Suppressor macrophage treated with lipopolysaccharide for 1 hour (primary cell): ENCODE data around the gene UNC93B1.
"Not testable (repeated sequence)": the region's sequence is repeated elsewhere in the genome, so short reads cannot be mapped to it uniquely, and the experiment has no call there.

Experiments
- DNase-seq, 3 donors: peaks; one replicate each; pipeline ENCODE4 v3.0.0-alpha.2; 2020 to 2022

UNC93B1 gene

GRCh38 chr11:67990546-67991346 is 13.2 kb downstream of the UNC93B1 start:
- DNase-seq = peak in 2 of 3 donors; percentile 57 to 62

GRCh38 chr11:67985302-67985701 is 18.6 kb downstream of the UNC93B1 start:
- not testable (repeated sequence) for DNase-seq

GRCh38 chr11:67983951-67984350 is 19.9 kb downstream of the UNC93B1 start:
- no peak for DNase-seq

- DNase-seq = not testable (repeated sequence)
Observed at GRCh38 chr11:67982255-67982857, 21.5 kb downstream of the UNC93B1 start.

GRCh38 chr11:67981226-67981625 is 22.7 kb downstream of the UNC93B1 start:
- not testable (repeated sequence) for DNase-seq

- not testable (repeated sequence) for DNase-seq
Observed at GRCh38 chr11:67978766-67979418, 25.0 kb downstream of the UNC93B1 start.

- not testable (repeated sequence) for DNase-seq
Observed at GRCh38 chr11:67974746-67975145, 29.2 kb downstream of the UNC93B1 start.

GRCh38 chr11:67965830-67966348 is 38.0 kb downstream of the UNC93B1 start:
- DNase-seq = not testable (repeated sequence)

GRCh38 chr11:67964746-67965145 is 39.2 kb downstream of the UNC93B1 start:
- DNase-seq = not testable (repeated sequence)

- not testable (repeated sequence) for DNase-seq
Observed at GRCh38 chr11:67963879-67964278, 40.0 kb downstream of the UNC93B1 start.

GRCh38 chr11:67963217-67963616 is 40.7 kb downstream of the UNC93B1 start:
- DNase-seq = not testable (repeated sequence)

GRCh38 chr11:67956236-67956635 is 47.7 kb downstream of the UNC93B1 start:
- not testable (repeated sequence) for DNase-seq

- DNase-seq = peak; percentile 71 to 89 (median 85)
Observed at GRCh38 chr11:67955461-67956007, 48.4 kb downstream of the UNC93B1 start.

GRCh38 chr11:67954971-67955370 is 48.9 kb downstream of the UNC93B1 start:
- DNase-seq = not testable (repeated sequence)

- not testable (repeated sequence) for DNase-seq
Observed at GRCh38 chr11:67954251-67954650, 49.6 kb downstream of the UNC93B1 start.

- not testable (repeated sequence) for DNase-seq
Observed at GRCh38 chr11:67950705-67951104, 53.2 kb downstream of the UNC93B1 start.

GRCh38 chr11:67947785-67948184 is 56.1 kb downstream of the UNC93B1 start:
- DNase-seq = not testable (repeated sequence)

GRCh38 chr11:67946403-67946802 is 57.5 kb downstream of the UNC93B1 start:
- not testable (repeated sequence) for DNase-seq

- DNase-seq = not testable (repeated sequence)
Observed at GRCh38 chr11:67943406-67943805, 60.5 kb downstream of the UNC93B1 start.
